ENCODE measurements around the gene PBX1. TPM values are rescaled to one million over a fixed set of nuclear protein-coding genes. Genes with fewer than 3 reads are reported as not detected.
A peak's percentile ranks its signal among the peaks of the same experiment; 100 is the strongest.

The PBX1 gene
- total RNA-seq, 2 donors from 2014 or later: 50.2 to 60.4 TPM

DNA sequence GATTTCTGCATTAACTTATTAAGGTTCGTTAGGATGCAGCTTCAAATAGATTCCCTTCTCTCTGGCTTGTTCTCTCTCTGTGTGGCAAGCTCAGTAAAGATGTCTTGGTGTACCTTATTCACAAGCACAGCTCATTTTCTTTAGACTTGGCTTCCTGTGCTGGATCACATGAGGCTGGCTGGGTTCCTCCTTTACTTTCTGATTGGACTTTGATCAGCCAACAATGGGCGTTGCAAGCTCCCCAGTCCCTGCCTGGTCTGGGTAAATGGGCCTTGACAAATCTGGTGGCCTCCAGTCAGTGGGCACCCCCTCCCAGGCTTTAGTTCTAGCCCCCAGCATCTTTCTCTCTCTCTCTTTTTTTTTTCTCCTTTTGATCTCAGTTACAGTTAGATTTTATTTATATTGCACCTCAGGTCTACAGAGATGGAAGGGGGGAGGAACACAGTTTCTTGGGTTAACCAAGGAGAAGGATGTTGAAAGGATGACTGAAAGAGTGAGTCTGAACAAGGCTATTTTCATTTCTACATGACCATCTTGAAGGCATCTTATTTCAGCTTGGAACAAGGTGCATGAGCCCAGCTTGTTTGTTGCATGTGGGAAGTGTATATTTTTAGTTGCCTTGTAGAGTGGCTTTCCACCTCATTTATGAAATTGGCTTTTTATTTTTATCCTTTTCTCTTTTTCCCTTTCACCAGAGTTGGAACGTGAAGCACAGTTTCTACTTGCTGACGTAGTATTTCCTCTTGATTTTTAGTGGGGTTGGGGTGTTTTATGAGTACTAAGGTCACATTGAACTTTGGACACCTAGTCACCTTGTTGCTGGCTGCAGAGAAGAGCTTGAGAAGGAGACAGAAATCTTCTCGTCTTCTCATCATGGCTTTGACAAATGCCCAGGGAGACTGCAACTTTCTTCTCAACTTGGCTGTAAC lies 77.1 kb downstream of the PBX1 start:
- no peak for DNase-seq (ENCODE audit: low spot score)
- WGBS: 56% methylated on average over 5 of the region's 5 CpGs
- H3K36me3 ChIP-seq: no peaks in the 10 kb centered on the region
- no peaks in the 10 kb centered on the region for H3K27me3 ChIP-seq (replicated peaks; ENCODE audit: insufficient read depth)
- peak; percentile 23 for TF ChIP-seq POLR2AphosphoS5 (IDR thresholded peaks at IDR 0.05)
- TF ChIP-seq, protein P1, sequence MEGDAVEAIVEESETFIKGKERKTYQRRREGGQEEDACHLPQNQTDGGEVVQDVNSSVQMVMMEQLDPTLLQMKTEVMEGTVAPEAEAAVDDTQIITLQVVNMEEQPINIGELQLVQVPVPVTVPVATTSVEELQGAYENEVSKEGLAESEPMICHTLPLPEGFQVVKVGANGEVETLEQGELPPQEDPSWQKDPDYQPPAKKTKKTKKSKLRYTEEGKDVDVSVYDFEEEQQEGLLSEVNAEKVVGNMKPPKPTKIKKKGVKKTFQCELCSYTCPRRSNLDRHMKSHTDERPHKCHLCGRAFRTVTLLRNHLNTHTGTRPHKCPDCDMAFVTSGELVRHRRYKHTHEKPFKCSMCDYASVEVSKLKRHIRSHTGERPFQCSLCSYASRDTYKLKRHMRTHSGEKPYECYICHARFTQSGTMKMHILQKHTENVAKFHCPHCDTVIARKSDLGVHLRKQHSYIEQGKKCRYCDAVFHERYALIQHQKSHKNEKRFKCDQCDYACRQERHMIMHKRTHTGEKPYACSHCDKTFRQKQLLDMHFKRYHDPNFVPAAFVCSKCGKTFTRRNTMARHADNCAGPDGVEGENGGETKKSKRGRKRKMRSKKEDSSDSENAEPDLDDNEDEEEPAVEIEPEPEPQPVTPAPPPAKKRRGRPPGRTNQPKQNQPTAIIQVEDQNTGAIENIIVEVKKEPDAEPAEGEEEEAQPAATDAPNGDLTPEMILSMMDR (IDR thresholded peaks at IDR 0.05): no peak
- intact Hi-C loops (cut with DNase I): no loop called here
- no peak overlapping the region for H3K4me3 ChIP-seq
- no peak overlapping the region for H3K27ac ChIP-seq
- H3K9me3 ChIP-seq: no peaks in the 10 kb centered on the region
- H3K4me1 ChIP-seq (replicated peaks): peaks cover 4% of the 10 kb centered on the region

DNA sequence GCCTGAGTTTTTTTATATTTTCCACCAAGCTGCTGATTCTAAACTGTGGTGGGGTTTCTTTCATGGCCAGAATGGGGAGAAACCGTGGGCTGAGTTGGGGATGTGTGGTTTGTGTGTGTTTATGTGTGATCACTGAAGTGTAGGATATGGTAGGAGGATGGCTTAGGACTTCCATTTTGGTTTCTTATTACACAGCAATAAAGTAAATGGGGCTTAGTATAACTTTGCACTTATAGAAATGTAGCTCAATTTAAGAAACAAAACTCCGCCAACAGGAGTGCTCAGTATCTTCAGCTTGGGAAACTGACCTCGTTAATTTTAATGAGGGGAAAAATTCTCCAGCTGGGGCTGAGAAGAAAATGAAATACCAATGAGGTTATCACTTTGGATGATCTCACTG lies 77.8 kb downstream of the PBX1 start:
- H3K27ac ChIP-seq: no peak overlapping the region
- intact Hi-C loops (cut with DNase I): no loop called here
- H3K4me3 ChIP-seq: no peak overlapping the region
- 60% methylated on average over 3 of the region's 3 CpGs for WGBS
- no peaks in the 10 kb centered on the region for H3K36me3 ChIP-seq
- H3K9me3 ChIP-seq: no peaks in the 10 kb centered on the region
- H3K4me1 ChIP-seq (replicated peaks): peaks cover 4% of the 10 kb centered on the region
- H3K27me3 ChIP-seq (replicated peaks; ENCODE audit: insufficient read depth): no peaks in the 10 kb centered on the region
- no peak for TF ChIP-seq POLR2AphosphoS5 (IDR thresholded peaks at IDR 0.05)
- DNase-seq (ENCODE audit: low spot score): no peak

DNA sequence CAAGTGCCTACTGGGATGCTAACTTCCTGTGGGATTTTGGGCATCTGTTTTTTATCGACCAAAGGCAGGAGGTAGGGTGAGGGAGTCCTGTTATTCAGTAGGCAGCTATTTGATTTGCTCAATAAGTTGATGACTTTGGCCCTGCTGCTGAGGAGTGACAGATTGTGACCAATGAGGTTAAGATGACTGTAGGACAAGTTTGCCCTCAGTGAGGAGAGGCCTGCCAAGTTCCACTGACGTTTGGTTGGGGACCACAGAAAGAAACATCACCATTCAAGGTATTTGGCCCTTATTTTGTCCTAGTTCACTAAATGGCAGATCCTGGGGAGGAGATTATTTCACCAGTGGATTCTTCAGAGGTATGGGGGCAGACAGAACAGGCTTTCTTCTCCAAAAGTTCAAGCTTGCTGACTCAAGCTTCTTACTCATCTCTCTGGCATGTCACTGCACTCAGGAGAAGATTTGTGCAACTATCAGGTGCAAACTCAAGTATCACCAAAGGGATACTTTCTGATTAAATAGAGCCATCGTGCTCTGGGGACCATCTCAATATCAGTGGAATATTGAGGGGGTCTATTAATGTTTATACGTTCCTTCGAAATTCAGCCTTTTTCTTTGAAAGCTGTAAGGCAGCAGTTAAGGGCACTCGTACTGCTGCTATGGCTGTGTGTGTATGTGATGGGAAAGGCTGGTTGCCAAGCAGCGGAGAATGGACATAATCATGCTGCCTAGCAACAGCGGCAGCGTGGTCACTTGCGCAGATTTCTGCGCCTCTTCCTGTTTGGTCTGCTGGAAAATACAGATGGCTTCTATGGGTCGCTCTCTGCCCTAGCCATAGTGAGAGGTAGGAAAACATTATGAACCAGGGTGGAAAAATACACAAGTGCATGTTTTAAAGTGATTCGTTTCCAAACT lies 78.7 kb downstream of the PBX1 start:
- intact Hi-C loops (cut with DNase I): no loop called here
- H3K27me3 ChIP-seq (replicated peaks; ENCODE audit: insufficient read depth): no peaks in the 10 kb centered on the region
- TF ChIP-seq, protein P1 (IDR thresholded peaks at IDR 0.05): no peak
- TF ChIP-seq POLR2AphosphoS5 (IDR thresholded peaks at IDR 0.05): peak; percentile 23
- H3K36me3 ChIP-seq: no peaks in the 10 kb centered on the region
- WGBS: 75% methylated on average over 13 of the region's 13 CpGs
- H3K27ac ChIP-seq: peak overlapping the region in 1 of 2 donors; percentile 19
- H3K4me3 ChIP-seq: no peak overlapping the region
- no peaks in the 10 kb centered on the region for H3K9me3 ChIP-seq
- DNase-seq (ENCODE audit: low spot score): no peak
- H3K4me1 ChIP-seq (replicated peaks): peaks cover 4% of the 10 kb centered on the region

DNA sequence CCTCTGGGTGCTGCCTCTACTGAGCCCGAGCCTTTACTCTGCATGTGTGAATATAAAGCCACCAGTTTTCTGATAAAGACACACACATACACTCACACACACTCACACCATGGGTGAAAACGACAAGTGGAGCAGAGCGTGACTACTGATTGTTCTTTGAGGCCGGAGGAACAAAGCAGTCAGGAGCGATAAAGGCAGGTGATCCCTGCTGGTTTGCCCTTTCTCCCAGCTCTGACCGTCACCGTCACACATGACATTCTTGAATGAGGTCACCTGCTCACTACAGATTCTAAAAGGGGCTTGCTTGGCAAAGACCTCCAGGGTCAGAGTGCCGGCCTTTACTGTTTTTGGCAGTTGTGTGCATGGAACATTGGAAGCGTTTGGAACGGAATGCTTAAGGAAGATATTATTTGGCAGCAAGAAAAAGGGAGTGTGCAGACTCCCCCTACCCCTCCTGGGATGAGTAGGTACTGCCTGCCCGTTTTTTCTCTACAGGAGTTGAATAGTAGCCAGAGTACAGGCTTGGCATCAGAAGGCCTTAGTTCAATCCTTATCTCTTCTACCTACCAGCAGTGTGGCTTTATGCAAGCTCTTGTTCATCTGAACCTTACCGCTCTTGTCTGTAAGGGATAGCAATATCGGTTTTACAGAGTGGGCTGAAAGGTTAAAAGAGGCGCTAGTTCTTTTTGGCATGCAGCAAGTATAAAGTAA lies 79.7 kb downstream of the PBX1 start:
- WGBS: 61% methylated on average over 14 of the region's 14 CpGs
- H3K4me1 ChIP-seq (replicated peaks): peaks cover 4% of the 10 kb centered on the region
- H3K27ac ChIP-seq: peak overlapping the region; percentile 19 to 30

More for the DNA sequence above, 79.7 kb downstream of the PBX1 start:
- TF ChIP-seq POLR2A (IDR thresholded peaks at IDR 0.05): no peak
- TF ChIP-seq, protein P1 (IDR thresholded peaks at IDR 0.05): no peak
- TF ChIP-seq POLR2AphosphoS5 (IDR thresholded peaks at IDR 0.05): no peak
- intact Hi-C loops (cut with DNase I): no loop called here
- DNase-seq (ENCODE audit: low spot score): no peak
- H3K4me3 ChIP-seq: no peak overlapping the region
- no peaks in the 10 kb centered on the region for H3K27me3 ChIP-seq (replicated peaks; ENCODE audit: insufficient read depth)
- no peaks in the 10 kb centered on the region for H3K36me3 ChIP-seq
- H3K9me3 ChIP-seq: no peaks in the 10 kb centered on the region
